A549 treated with Mapracorat at 1 μM for 4 hours (cell line): ENCODE measurements around the gene MYLK4. TPM values are rescaled to one million over a fixed set of nuclear protein-coding genes. Genes with fewer than 3 reads are reported as not detected.

ENCODE experiments used
- total RNA-seq: library from RNA; stranded (reverse); fragments of 200-300 nt; extraction: Qiagen RNA extraction; gene quantifications from 5 replicates; pipeline ENCODE4 v1.2.3, GENCODE V29; 2022

The MYLK4 gene
- 0.10 to 0.21 TPM (median 0.14 TPM) in 5 replicates for total RNA-seq

GRCh38 chr6:2750832-2751231, at the start of gene MYLK4:
MYLK4 (minus strand) TSS chr6:2750922; CDS start chr6:2749294, 1,628 bp downstream.

GRCh38 chr6:2765166-2765895, 14.6 kb upstream of the MYLK4 start, which contains the start of gene WRNIP1:
WRNIP1 (plus strand) TSS chr6:2765393; CDS start chr6:2765623, 230 bp downstream.

Other genes with a start within 250 kb of the MYLK4 start
- gene WRNIP1, start 14.5 kb upstream of the MYLK4 start, total RNA-seq = 32.9 to 38.8 TPM (median 37.2 TPM) in 5 replicates
- gene SERPINB1, start 90.9 kb upstream of the MYLK4 start, total RNA-seq = 43.0 to 52.0 TPM (median 48.9 TPM) in 5 replicates
- gene SERPINB9, start 152.4 kb upstream of the MYLK4 start, total RNA-seq = 7.2 to 9.7 TPM (median 9.2 TPM) in 5 replicates
- 124 to 141 TPM (median 139 TPM) in 5 replicates for gene SERPINB6, start 220.6 kb upstream of the MYLK4 start, total RNA-seq
- gene NQO2, start 249.0 kb upstream of the MYLK4 start, total RNA-seq = 55.4 to 78.5 TPM (median 71.6 TPM) in 5 replicates